Muscle layer of duodenum (tissue), 2 donors: ENCODE measurements around the gene HS3ST5.

ENCODE experiments used
- H3K27ac ChIP-seq: one replicate; pipeline ENCODE4 v1.7.0; 2013; ENCODE audit warnings: mild to moderate bottlenecking, low read length
- H3K27me3 ChIP-seq: one replicate; pipeline ENCODE4 v1.7.0; 2013; ENCODE audit warnings: low read depth, mild to moderate bottlenecking, control low read depth, low read length
- H3K36me3 ChIP-seq, 2 donors: one replicate each; pipeline ENCODE4 v1.7.0; 2013; ENCODE audit warnings: low read length in 2 of 2, control low read depth in 1 of 2, mild to moderate bottlenecking in 1 of 2; ENCODE audit not compliant: insufficient read depth in 2 of 2, control insufficient read depth in 1 of 2
- H3K4me1 ChIP-seq, 2 donors: one replicate each; pipeline ENCODE4 v1.7.0; 2013; ENCODE audit warnings: low read length in 2 of 2, mild to moderate bottlenecking in 2 of 2, control low read depth in 1 of 2, moderate library complexity in 1 of 2; ENCODE audit not compliant: insufficient read depth in 2 of 2, control insufficient read depth in 1 of 2
- H3K4me3 ChIP-seq, 2 donors: one replicate each; pipeline ENCODE4 v1.7.0; 2013; ENCODE audit warnings: low read length in 2 of 2, low read depth in 1 of 2, mild to moderate bottlenecking in 1 of 2
- H3K9me3 ChIP-seq, 2 donors: one replicate each; pipeline ENCODE4 v1.7.0; 2013; ENCODE audit warnings: low read length in 2 of 2, control low read depth in 1 of 2, mild to moderate bottlenecking in 1 of 2; ENCODE audit not compliant: control insufficient read depth in 1 of 2
- donor health status: healthy.

The HS3ST5 gene

GRCh38 chr6:114291428-114291827 is 51.4 kb downstream of the HS3ST5 start:
- Histone ChIP-seq H3K4me3 (no peak overlapping the region), H3K4me1 (no peaks in the 10 kb centered on the region), H3K27me3 (no peaks in the 10 kb centered on the region), H3K9me3 (no peaks in the 10 kb centered on the region), H3K36me3 (no peaks in the 10 kb centered on the region), H3K27ac (no peak overlapping the region)

GRCh38 chr6:114290864-114291263 is 52.0 kb downstream of the HS3ST5 start:
- Histone ChIP-seq H3K27me3 (no peaks in the 10 kb centered on the region), H3K27ac (no peak overlapping the region), H3K36me3 (no peaks in the 10 kb centered on the region), H3K4me3 (no peak overlapping the region), H3K9me3 (no peaks in the 10 kb centered on the region), H3K4me1 (no peaks in the 10 kb centered on the region)

GRCh38 chr6:114288701-114289495 is 53.9 kb downstream of the HS3ST5 start:
- Histone ChIP-seq H3K27me3 (no peaks in the 10 kb centered on the region), H3K27ac (no peak overlapping the region), H3K4me3 (no peak overlapping the region), H3K36me3 (no peaks in the 10 kb centered on the region), H3K4me1 (no peaks in the 10 kb centered on the region), H3K9me3 (no peaks in the 10 kb centered on the region)

DNA sequence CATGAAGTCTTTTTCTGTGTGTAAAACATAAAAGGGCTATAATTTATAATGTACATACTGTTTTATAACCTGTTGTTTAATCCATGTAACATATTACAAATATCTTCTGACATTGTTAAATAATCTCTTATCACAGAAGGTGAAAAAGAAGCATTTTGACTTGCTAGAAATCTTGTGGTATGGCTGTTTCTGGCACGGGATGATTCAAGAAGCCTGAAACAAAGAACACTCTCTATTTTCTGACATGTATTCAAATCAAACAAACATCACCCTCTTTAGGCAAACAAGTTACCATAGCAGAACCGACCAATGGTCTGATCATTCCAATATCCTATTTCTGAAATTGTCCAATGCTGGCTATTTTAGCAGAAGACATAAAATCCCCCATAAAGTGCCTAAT is 55.4 kb downstream of the HS3ST5 start:
- H3K27me3 ChIP-seq, result no peaks in the 10 kb centered on the region
- H3K4me1 ChIP-seq, result no peaks in the 10 kb centered on the region
- H3K27ac ChIP-seq, result no peak overlapping the region
- H3K36me3 ChIP-seq, result no peaks in the 10 kb centered on the region
- no peaks in the 10 kb centered on the region for H3K9me3 ChIP-seq
- H3K4me3 ChIP-seq, result no peak overlapping the region

DNA sequence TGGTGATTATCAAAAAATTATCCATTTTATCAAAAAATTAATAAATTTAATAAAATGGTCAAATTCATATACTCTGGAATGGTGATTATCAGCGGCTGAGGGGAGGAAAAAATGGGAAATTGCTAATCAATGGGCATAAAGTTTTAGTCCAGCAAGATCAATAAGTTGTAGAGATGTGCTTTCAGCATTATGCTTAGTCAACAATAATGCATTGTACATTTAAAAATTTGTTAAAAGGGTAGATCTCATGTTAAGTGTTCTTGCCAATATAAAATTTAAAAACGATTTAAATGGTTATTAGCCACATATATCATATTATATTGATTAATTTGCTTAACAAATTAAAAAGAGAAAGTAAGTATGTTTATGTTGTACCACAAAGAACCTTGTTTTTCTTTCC is 56.6 kb downstream of the HS3ST5 start:
- no peaks in the 10 kb centered on the region for H3K36me3 ChIP-seq
- H3K9me3 ChIP-seq, result no peaks in the 10 kb centered on the region
- no peaks in the 10 kb centered on the region for H3K4me1 ChIP-seq
- H3K4me3 ChIP-seq, result no peak overlapping the region
- no peaks in the 10 kb centered on the region for H3K27me3 ChIP-seq
- H3K27ac ChIP-seq, result no peak overlapping the region

DNA sequence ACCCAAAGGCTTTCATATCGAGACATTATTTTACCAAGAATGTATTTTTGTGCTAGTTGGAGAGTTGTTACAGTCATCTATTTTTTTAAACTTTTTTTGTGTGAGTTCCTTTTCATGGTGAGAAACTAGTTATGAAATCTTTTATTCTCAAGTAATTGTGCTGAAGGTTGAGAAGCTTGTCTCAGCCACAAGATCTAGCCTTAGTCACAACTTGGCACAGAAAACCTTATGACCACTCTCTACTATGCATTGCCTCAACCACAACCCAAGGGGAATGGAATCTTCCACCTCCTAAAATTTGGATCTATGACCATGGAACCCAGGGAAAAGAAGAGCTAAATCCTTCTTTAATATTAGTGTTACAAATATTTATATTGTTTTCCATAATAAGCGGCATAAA is 58.5 kb downstream of the HS3ST5 start:
- Histone ChIP-seq H3K27me3 (no peaks in the 10 kb centered on the region), H3K9me3 (no peaks in the 10 kb centered on the region), H3K36me3 (no peaks in the 10 kb centered on the region), H3K4me1 (no peaks in the 10 kb centered on the region), H3K27ac (no peak overlapping the region), H3K4me3 (no peak overlapping the region)

DNA sequence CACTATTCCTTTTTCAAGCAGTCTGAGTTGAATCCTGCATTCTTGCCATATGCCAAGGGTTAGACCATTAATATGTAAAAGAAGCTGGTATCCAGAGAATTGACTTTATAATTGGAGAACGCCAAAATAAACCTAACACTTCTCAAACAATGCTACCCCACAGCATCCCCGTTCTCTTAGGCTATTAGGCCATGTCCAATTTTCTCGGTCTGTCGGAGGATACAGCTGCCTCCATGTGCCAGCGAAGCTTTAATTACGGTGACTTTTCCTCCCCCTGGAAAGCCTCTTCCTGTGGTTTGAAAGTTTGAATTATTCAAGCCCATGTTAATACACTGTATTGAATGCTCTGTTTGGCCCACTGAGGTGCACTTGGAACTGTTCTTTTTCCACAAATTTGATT is 60.5 kb downstream of the HS3ST5 start:
- no peaks in the 10 kb centered on the region for H3K9me3 ChIP-seq
- H3K27me3 ChIP-seq, result no peaks in the 10 kb centered on the region
- no peak overlapping the region for H3K27ac ChIP-seq
- no peaks in the 10 kb centered on the region for H3K36me3 ChIP-seq
- no peaks in the 10 kb centered on the region for H3K4me1 ChIP-seq
- H3K4me3 ChIP-seq, result no peak overlapping the region

- no peaks in the 10 kb centered on the region for H3K4me1 ChIP-seq
- H3K4me3 ChIP-seq, result no peak overlapping the region
- H3K36me3 ChIP-seq, result no peaks in the 10 kb centered on the region
- H3K9me3 ChIP-seq, result no peaks in the 10 kb centered on the region
- no peak overlapping the region for H3K27ac ChIP-seq
- H3K27me3 ChIP-seq, result no peaks in the 10 kb centered on the region
These were observed 61.3 kb downstream of the HS3ST5 start for GRCh38 chr6:114281496-114281895.

DNA sequence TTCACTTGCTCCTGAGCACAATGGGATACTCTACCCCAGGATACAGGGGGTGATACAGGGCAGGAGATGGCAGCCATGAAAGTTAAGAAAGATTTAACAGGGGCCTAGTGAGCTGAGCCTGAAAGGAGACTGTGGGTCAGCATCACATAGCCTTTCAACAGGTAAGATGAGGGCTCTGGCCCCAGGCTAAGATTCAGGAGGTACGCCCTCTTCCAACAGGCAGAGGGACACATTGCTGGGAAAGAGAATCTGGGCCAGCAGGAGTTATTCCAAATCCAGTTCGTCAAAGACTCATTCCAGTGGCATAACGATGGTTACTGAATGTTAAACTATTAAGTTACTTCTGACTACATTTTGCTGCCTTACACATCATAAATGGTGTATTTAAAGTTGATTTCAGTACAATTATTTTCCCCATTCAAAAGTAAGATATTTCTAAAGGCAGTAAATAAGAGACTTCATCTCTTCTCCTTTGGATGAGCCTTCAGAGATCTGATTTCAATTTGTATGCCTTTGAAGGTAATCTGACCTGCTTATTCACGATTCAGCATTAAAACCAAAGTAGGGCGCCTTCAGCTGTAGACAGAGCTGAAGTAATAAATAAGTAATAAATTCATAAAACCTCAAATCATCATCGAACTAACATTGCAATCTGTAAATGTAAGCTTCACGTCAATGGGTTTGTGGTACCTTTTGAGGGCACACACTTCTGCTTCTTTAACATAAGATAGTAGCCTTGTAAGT is 62.4 kb downstream of the HS3ST5 start:
- no peak overlapping the region for H3K27ac ChIP-seq
- no peaks in the 10 kb centered on the region for H3K36me3 ChIP-seq
- H3K4me3 ChIP-seq, result no peak overlapping the region
- H3K4me1 ChIP-seq, result no peaks in the 10 kb centered on the region
- H3K27me3 ChIP-seq, result no peaks in the 10 kb centered on the region
- H3K9me3 ChIP-seq, result no peaks in the 10 kb centered on the region

DNA sequence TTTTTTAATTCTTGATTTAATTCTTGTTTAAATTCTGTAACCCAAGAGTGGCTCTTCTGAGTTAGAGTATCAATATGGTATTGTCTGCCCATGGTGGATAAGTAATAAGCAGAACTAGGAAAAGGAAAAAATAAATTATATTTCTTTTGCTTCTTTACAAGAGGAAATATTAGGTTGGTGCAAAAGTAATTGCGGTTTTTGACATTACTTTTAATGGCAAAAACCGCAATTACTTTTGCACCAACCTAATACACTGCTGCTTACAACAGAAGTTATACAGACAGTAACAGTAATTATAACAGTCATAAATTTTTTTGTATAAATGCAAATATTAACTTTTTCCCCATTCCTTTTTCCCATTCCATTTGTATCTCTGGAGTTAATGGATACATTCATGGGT is 65.6 kb downstream of the HS3ST5 start:
- no peaks in the 10 kb centered on the region for H3K27me3 ChIP-seq
- no peaks in the 10 kb centered on the region for H3K9me3 ChIP-seq
- H3K27ac ChIP-seq, result no peak overlapping the region
- no peaks in the 10 kb centered on the region for H3K4me1 ChIP-seq
- H3K4me3 ChIP-seq, result no peak overlapping the region
- H3K36me3 ChIP-seq, result no peaks in the 10 kb centered on the region

DNA sequence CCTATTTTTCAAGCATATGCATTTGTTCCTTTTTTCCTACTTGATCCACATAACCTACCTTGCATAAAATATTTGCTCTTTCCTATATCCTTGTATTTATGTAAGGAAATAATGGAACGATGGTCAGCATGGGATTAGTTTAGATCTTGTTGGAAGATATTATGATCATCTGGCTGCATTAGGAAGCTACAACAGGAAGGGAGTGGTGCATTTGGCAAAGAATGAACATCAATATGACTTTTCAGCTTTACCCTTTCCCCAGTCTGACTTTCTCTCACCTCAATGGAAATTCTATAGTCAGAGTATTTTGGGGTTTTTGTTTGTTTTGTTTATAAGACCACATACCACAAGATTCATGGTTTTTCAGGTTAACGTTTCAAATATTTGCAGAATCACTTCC is 66.0 kb downstream of the HS3ST5 start:
- H3K27ac ChIP-seq, result no peak overlapping the region
- H3K9me3 ChIP-seq, result no peaks in the 10 kb centered on the region
- no peaks in the 10 kb centered on the region for H3K4me1 ChIP-seq
- H3K27me3 ChIP-seq, result no peaks in the 10 kb centered on the region
- no peak overlapping the region for H3K4me3 ChIP-seq
- H3K36me3 ChIP-seq, result no peaks in the 10 kb centered on the region
